K562 (cell line): ENCODE results near the gene ATXN7. TPM values are rescaled to one million over a fixed set of nuclear protein-coding genes. Genes with fewer than 3 reads are reported as not detected.

Experiments used
- ATAC-seq: fragments of 200-7000 bp; cut with Tn5 transposase; 3 replicates; pipeline ENCODE4 v1.9.1; 2020; ENCODE audit warnings: moderate library complexity
- BruUV-seq: library from RNA; stranded (reverse); fragments of 400-500 nt; replicated peaks from 2 replicates; lab custom pipeline; 2021; lab: Mats Ljungman, UMichigan
- CTCF ChIA-PET: fragments of 300-600 bp; formaldehyde crosslinking; extraction: SDS; loops from one replicate; lab custom pipeline; 2021; ENCODE audit warnings: low intra/inter-chr PET ratio; lab: Yijun Ruan, JAX
- POLR2A ChIA-PET: fragments of 300-600, 350-650 bp; sonication (Branson Sonifier 250); formaldehyde crosslinking; extraction: SDS; loops from one replicate; lab custom pipeline; 2021; ENCODE audit warnings: antibody characterized with exemption, inconsistent platforms; lab: Yijun Ruan, JAX
- DNase-seq, 4 experiments: peaks; one replicate each; pipeline versions ENCODE4 v3.0.0 to v3.0.0-alpha.2; 2011 to 2018; ENCODE audit warnings: low spot score in 3 of 4, mixed read lengths in 3 of 4; ENCODE audit errors: extremely low read depth in 1 of 4
- FAIRE-seq: peaks from 2 replicates; lab custom pipeline; 2011; peaks lifted over from hg19 to GRCh38; lab: Jason Lieb, UNC
- H2AFZ ChIP-seq: 2 replicates; pipeline ENCODE4 v1.6.0; 2011; ENCODE audit warnings: low read depth, low read length, control low read depth, inconsistent platforms
- H3K27ac ChIP-seq: fragments of 200-600 bp; 3 replicates; pipeline ENCODE4 v1.8.0; 2011; ENCODE audit warnings: low read depth, mild to moderate bottlenecking, control low read depth, inconsistent platforms, low read length, moderate library complexity, mixed read lengths; ENCODE audit errors: extremely low read depth
- H3K27me3 ChIP-seq, 2 experiments: fragments of 300-600 bp in 1 of 2; 2 replicates in 1 of 2; 3 replicates in 1 of 2; pipeline versions ENCODE4 v1.6.0 to v1.8.0; 2011; ENCODE audit warnings: inconsistent platforms in 2 of 2, low read length in 2 of 2, mild to moderate bottlenecking in 1 of 2, mixed read lengths in 1 of 2, moderate library complexity in 1 of 2; ENCODE audit not compliant: control insufficient read depth in 2 of 2, insufficient read depth in 2 of 2
- H3K36me3 ChIP-seq: fragments of 300-600 bp; 3 replicates; pipeline ENCODE4 v1.8.0; 2011; ENCODE audit warnings: mild to moderate bottlenecking, low read length, inconsistent platforms; ENCODE audit not compliant: control insufficient read depth, insufficient read depth
- H3K4me1 ChIP-seq, 2 experiments: fragments of 200-600 bp in 1 of 2; replicated peaks in 1 of 2; 2 replicates in 1 of 2; 3 replicates in 1 of 2; pipeline versions ENCODE4 v1.5.1 to v1.8.0; 2011; ENCODE audit warnings: inconsistent platforms in 2 of 2, low read length in 2 of 2, mild to moderate bottlenecking in 1 of 2, mixed read lengths in 1 of 2, moderate library complexity in 1 of 2; ENCODE audit not compliant: control insufficient read depth in 2 of 2, insufficient read depth in 2 of 2
- H3K4me2 ChIP-seq: 2 replicates; pipeline ENCODE4 v1.6.1; 2011; ENCODE audit warnings: low read length, control low read depth, inconsistent platforms, mixed read lengths; ENCODE audit not compliant: insufficient read depth
- H3K4me3 ChIP-seq: fragments of 200-600 bp; sonication (generic), shearing (Covaris generic); 2 replicates; pipeline ENCODE4 v1.5.1; 2016; ENCODE audit warnings: control low read depth, inconsistent platforms
- H3K79me2 ChIP-seq: fragments of 200-600 bp; 3 replicates; pipeline ENCODE4 v1.8.0; 2011; ENCODE audit warnings: low read length, inconsistent platforms; ENCODE audit not compliant: control insufficient read depth, insufficient read depth
- H3K9ac ChIP-seq, 2 experiments: 2 replicates each; pipeline versions ENCODE4 v1.6.0 to v1.6.1; 2011; ENCODE audit warnings: low read depth in 2 of 2, low read length in 2 of 2, control low read depth in 1 of 2, inconsistent platforms in 1 of 2, mild to moderate bottlenecking in 1 of 2, mixed read lengths in 1 of 2; ENCODE audit not compliant: insufficient read depth in 1 of 2
- H3K9me1 ChIP-seq: one replicate; pipeline ENCODE4 v1.6.0; 2011; ENCODE audit warnings: inconsistent platforms, mild to moderate bottlenecking, low read length, moderate library complexity; ENCODE audit not compliant: control insufficient read depth, insufficient read depth
- H3K9me3 ChIP-seq: replicated peaks from 2 replicates; pipeline ENCODE4 v1.5.1; 2011; ENCODE audit warnings: low read depth, low read length, inconsistent platforms; ENCODE audit not compliant: control insufficient read depth, insufficient read depth
- H4K20me1 ChIP-seq: replicated peaks from 2 replicates; pipeline ENCODE4 v1.6.1; 2011; ENCODE audit warnings: low read length, inconsistent platforms, mixed read lengths; ENCODE audit not compliant: control insufficient read depth, insufficient read depth
- DACH1 ChIP-seq: fragments of 450-650 bp; IDR thresholded peaks from 2 replicates; pipeline ENCODE4 v1.6.1; 2018; ENCODE audit not compliant: partially characterized antibody
- SPI1 ChIP-seq: IDR thresholded peaks from 2 replicates; pipeline ENCODE4 v1.6.1; 2011; ENCODE audit warnings: low read depth, low read length, control low read depth, borderline replicate concordance
- WGBS: fragments of 100-300 bp; shearing (Covaris generic); methylation state at CpG from one replicate; pipeline ENCODE4 v1.1.6; 2016; ENCODE audit warnings: low coverage, mixed read lengths; ENCODE audit not compliant: insufficient coverage; ENCODE audit errors: missing lambda C conversion rate; 5-methylcytosine and 5-hydroxymethylcytosine counted together
- in situ Hi-C: fragments of 300-500 bp; cut with MboI; formaldehyde crosslinking; loops from 4 replicates; pipeline ENCODE4 v1.15.0; 2018; ENCODE audit warnings: inconsistent platforms, mixed read lengths
- intact Hi-C: fragments of 100-400 bp; cut with micrococcal nuclease; formaldehyde crosslinking; loops from 2 replicates; pipeline ENCODE4 v1.14.2; 2022
- polyA plus RNA-seq, 8 experiments: library from polyadenylated mRNA; depleted of rRNA in 4 of 8; stranded (reverse) in 5 of 8; unstranded in 3 of 8; fragments of >200 nt; fragmentation: Nextera tagmentation in 2 of 8; fragmentation: Illumina TruSeq in 1 of 8; extraction: Ambion mirVana in 2 of 8; extraction: Trizol in 1 of 8; gene quantifications; 2 replicates each; pipeline versions ENCODE4 v1.2.1 to v1.2.3, GENCODE V29; 2011 to 2014; ENCODE audit warnings: inconsistent platforms in 1 of 8, missing spikeins in 1 of 8
- total RNA-seq, 7 experiments: library from RNA; depleted of rRNA in 6 of 7; stranded (reverse); fragments of >200 nt in 6 of 7; fragmentation: Illumina TruSeq in 2 of 7; extraction: Trizol in 2 of 7; gene quantifications; 2 replicates each; pipeline versions ENCODE4 v1.2.1 to v1.2.3, GENCODE V29; 2011 to 2021; ENCODE audit warnings: low replicate concordance in 1 of 7
- TF ChIP-seq, protein P1 (sequence below): fragments of 450-650 bp; IDR thresholded peaks from 2 replicates; pipeline ENCODE4 v1.6.1; 2016; ENCODE audit warnings: borderline replicate concordance
- TF ChIP-seq, protein P2 (sequence below), 3 experiments: fragments of 200-800 bp in 1 of 3; fragments of 250-450 bp in 1 of 3; fragments of 450-650 bp in 1 of 3; sonication (Bioruptor Pico) in 1 of 3; sonication (Bioruptor generic) in 1 of 3; formaldehyde crosslinking in 1 of 3; IDR thresholded peaks; 2 replicates each; pipeline versions ENCODE4 v1.6.1 to v1.8.0; 2016 to 2022; ENCODE audit warnings: mild to moderate bottlenecking in 2 of 3, missing genetic modification characterization in 2 of 3, missing compliant biosample characterization in 1 of 3, moderate library complexity in 1 of 3

Gene ATXN7
- total and polyA plus RNA-seq, 9 of the 15 experiments (the other 6 are each of a cell fraction or from before 2014, with no cell fraction given), result 0.41 to 9.2 (median 6.7) TPM

- DNase-seq (no peak), ATAC-seq (no peak), FAIRE-seq (no peak)
- H3K9me3 ChIP-seq, result no peaks in the 10 kb centered on the region
- intact Hi-C loops (no loop called here), in situ Hi-C loops (no loop called here)
- H4K20me1 ChIP-seq, result no peaks in the 10 kb centered on the region
- no peak overlapping the region for H3K4me3 ChIP-seq
- ChIA-PET POLR2A (interaction anchor here (0.9 kb wide), 1 partner anchor 13 kb away, joined by 4 read pairs; no protein-coding TSS in a partner anchor), CTCF (no interaction called here)
- no TSS peak for BruUV-seq
- H3K36me3 ChIP-seq, result peaks cover 15% of the 10 kb centered on the region; the same call in 1 of the 3 replicates
- H3K27ac ChIP-seq, result no peak overlapping the region
- H3K9ac ChIP-seq, result no peak overlapping the region
- no peak overlapping the region for H3K4me2 ChIP-seq
- no peaks in the 10 kb centered on the region for H3K27me3 ChIP-seq
- H3K4me1 ChIP-seq, result peaks cover 0 to 3% of the 10 kb centered on the region in 2 experiments; a peak in 1 of 5 replicates
- no peak overlapping the region for H2AFZ ChIP-seq
- TF ChIP-seq, protein P1, sequence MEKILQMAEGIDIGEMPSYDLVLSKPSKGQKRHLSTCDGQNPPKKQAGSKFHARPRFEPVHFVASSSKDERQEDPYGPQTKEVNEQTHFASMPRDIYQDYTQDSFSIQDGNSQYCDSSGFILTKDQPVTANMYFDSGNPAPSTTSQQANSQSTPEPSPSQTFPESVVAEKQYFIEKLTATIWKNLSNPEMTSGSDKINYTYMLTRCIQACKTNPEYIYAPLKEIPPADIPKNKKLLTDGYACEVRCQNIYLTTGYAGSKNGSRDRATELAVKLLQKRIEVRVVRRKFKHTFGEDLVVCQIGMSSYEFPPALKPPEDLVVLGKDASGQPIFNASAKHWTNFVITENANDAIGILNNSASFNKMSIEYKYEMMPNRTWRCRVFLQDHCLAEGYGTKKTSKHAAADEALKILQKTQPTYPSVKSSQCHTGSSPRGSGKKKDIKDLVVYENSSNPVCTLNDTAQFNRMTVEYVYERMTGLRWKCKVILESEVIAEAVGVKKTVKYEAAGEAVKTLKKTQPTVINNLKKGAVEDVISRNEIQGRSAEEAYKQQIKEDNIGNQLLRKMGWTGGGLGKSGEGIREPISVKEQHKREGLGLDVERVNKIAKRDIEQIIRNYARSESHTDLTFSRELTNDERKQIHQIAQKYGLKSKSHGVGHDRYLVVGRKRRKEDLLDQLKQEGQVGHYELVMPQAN, result no peak
- TF ChIP-seq SPI1 (no peak), DACH1 (no peak)
- TF ChIP-seq, protein P2, sequence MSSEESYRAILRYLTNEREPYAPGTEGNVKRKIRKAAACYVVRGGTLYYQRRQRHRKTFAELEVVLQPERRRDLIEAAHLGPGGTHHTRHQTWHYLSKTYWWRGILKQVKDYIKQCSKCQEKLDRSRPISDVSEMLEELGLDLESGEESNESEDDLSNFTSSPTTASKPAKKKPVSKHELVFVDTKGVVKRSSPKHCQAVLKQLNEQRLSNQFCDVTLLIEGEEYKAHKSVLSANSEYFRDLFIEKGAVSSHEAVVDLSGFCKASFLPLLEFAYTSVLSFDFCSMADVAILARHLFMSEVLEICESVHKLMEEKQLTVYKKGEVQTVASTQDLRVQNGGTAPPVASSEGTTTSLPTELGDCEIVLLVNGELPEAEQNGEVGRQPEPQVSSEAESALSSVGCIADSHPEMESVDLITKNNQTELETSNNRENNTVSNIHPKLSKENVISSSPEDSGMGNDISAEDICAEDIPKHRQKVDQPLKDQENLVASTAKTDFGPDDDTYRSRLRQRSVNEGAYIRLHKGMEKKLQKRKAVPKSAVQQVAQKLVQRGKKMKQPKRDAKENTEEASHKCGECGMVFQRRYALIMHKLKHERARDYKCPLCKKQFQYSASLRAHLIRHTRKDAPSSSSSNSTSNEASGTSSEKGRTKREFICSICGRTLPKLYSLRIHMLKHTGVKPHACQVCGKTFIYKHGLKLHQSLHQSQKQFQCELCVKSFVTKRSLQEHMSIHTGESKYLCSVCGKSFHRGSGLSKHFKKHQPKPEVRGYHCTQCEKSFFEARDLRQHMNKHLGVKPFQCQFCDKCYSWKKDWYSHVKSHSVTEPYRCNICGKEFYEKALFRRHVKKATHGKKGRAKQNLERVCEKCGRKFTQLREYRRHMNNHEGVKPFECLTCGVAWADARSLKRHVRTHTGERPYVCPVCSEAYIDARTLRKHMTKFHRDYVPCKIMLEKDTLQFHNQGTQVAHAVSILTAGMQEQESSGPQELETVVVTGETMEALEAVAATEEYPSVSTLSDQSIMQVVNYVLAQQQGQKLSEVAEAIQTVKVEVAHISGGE (CRISPR knock-in tag; IDR thresholded peaks at IDR 0.05), result peak in 1 of 3 experiments; percentile 64; a peak in 2 of 6 replicates
- WGBS, result 58% methylated on average over 2 of the region's 2 CpGs
- H3K79me2 ChIP-seq, result no peaks in the 10 kb centered on the region; the same call in none of the 3 replicates
- H3K9me1 ChIP-seq, result no peaks in the 10 kb centered on the region
These were observed 83.9 kb downstream of the ATXN7 start for GRCh38 chr3:63947594-63947993.
